GM12874 (cell line): ENCODE measurements around the gene COL6A3.

Source experiments
- TF ChIP-seq, protein P1 (sequence below): IDR thresholded peaks from 2 replicates; pipeline ENCODE4 v1.5.1; 2011; ENCODE audit warnings: low read depth, mild to moderate bottlenecking, control low read depth, low read length, moderate library complexity; ENCODE audit not compliant: insufficient read depth

COL6A3 gene

GRCh38 chr2:237388036-237388435 lies 25.9 kb downstream of the COL6A3 start:
- TF ChIP-seq, protein P1, sequence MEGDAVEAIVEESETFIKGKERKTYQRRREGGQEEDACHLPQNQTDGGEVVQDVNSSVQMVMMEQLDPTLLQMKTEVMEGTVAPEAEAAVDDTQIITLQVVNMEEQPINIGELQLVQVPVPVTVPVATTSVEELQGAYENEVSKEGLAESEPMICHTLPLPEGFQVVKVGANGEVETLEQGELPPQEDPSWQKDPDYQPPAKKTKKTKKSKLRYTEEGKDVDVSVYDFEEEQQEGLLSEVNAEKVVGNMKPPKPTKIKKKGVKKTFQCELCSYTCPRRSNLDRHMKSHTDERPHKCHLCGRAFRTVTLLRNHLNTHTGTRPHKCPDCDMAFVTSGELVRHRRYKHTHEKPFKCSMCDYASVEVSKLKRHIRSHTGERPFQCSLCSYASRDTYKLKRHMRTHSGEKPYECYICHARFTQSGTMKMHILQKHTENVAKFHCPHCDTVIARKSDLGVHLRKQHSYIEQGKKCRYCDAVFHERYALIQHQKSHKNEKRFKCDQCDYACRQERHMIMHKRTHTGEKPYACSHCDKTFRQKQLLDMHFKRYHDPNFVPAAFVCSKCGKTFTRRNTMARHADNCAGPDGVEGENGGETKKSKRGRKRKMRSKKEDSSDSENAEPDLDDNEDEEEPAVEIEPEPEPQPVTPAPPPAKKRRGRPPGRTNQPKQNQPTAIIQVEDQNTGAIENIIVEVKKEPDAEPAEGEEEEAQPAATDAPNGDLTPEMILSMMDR = no peak

- TF ChIP-seq, protein P1 = no peak
These were observed 29.3 kb downstream of the COL6A3 start for GRCh38 chr2:237384672-237385020.

GRCh38 chr2:237383991-237384671 lies 29.8 kb downstream of the COL6A3 start:
- TF ChIP-seq, protein P1 = no peak

DNA sequence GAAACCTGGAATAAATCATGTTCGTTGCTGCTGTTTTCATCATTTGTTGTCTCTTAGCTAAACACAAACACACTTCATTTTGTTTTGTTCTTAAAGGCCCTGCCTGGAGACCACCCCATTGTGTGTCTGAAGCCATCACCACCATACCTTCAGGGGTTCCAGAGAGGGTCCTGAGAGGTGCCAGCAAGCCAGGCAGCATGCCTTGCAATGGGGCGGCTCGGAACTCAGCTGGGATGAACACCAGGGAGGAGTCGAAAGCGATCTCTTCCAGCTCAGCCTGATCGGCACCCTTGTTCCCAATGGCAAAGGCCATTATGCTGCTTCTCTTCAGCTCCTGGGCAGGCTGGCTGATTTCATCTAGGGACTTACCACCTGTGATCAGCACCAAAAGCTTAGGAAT lies 33.2 kb downstream of the COL6A3 start:
- TF ChIP-seq, protein P1 = no peak

- TF ChIP-seq, protein P1 = no peak
These were observed 34.3 kb downstream of the COL6A3 start for GRCh38 chr2:237379636-237380035.

DNA sequence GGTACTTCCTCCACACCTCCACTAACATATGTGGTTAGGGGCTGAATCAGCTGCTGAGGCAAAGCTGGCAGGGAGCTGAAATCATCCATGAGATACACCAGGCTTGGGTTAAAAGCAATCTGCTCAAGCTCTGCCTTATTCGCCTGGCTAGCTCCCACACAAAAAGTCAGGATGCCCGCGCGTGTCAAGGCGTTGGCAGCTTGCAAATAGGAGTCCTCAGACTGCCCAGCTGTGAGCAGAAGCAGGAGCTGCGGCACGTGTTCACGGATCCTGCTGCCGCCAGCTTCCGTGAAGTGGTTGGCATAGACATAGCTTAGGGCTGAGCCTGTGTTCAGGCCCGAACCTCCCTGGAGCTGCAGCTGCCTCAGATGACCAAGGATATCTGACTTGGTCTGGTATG lies 35.3 kb downstream of the COL6A3 start:
- TF ChIP-seq, protein P1 = no peak

DNA sequence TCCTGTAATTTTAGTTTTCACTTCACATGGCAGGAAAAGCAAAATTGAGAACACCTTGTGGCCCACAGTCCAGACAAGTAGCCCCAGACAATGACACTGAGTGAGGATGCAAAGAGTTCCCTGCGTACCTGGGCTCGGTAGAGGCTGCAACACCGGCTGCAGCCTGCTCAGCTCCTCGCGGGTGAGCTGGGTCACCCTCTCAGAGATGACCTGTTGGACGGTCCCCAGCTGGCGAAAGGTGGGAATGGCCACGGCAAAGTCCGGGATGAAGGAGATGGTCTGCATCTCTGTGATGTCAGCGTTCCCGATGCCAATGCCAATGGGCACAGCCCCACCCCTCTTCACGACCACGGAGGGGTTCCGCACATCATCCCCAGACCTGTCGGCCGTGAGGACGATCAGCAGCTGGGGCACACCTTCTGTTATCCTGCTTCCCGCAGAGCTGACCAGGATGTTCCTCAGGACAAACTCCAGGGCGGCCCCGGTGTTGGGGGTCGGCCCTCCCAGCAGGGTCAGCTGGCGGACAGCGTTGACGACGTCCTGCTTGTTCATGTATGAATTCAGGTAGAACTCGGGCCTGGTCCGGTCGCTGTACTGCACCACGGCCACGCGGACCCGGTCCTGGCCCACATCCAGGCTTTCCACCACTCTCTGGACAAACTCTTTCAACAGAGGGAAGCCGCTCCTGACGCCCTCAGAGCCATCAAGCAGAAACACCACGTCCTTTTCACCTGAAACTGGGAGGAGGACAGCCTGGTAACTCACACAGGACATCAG lies 39.5 kb downstream of the COL6A3 start:
- TF ChIP-seq, protein P1 = no peak
